Bronchial epithelial cell (primary cell): Measurements from ENCODE around the gene TESK2. TPM values are rescaled to one million over a fixed set of nuclear protein-coding genes. Genes with fewer than 3 reads are reported as not detected.
"Not testable (repeated sequence)": the region's sequence is repeated elsewhere in the genome, so short reads cannot be mapped to it uniquely, and the experiment has no call there.

ENCODE experiments used
- DNase-seq: peaks from one replicate; pipeline ENCODE4 v3.0.0-alpha.2; 2010; ENCODE audit warnings: low read depth
- FAIRE-seq: peaks from 2 replicates; lab custom pipeline; 2011; peaks lifted over from hg19 to GRCh38; lab: Jason Lieb, UNC
- H3K27me3 ChIP-seq: 2 replicates; pipeline ENCODE4 v1.5.1; 2011; ENCODE audit warnings: low read length; ENCODE audit not compliant: control insufficient read depth, insufficient read depth
- H3K36me3 ChIP-seq: 2 replicates; pipeline ENCODE4 v1.5.1; 2011; ENCODE audit warnings: low read length; ENCODE audit not compliant: control insufficient read depth, insufficient read depth
- H3K4me3 ChIP-seq: 2 replicates; pipeline ENCODE4 v1.5.1; 2011; ENCODE audit warnings: mild to moderate bottlenecking, low read depth, low read length, control low read depth
- total RNA-seq: library from RNA; depleted of rRNA; stranded (reverse); fragments of >200 nt; gene quantifications from 2 replicates; pipeline ENCODE4 v1.2.1, GENCODE V29; 2014
- TF ChIP-seq, protein P1 (sequence below): IDR thresholded peaks from 2 replicates; pipeline ENCODE4 v1.5.1; 2011; ENCODE audit warnings: mild to moderate bottlenecking, moderate library complexity, low read length, control low read depth, inconsistent platforms; ENCODE audit not compliant: insufficient read depth, severe bottlenecking

TESK2 gene
- total RNA-seq, 1 donor from 2014 or later: 1.6 TPM

DNA sequence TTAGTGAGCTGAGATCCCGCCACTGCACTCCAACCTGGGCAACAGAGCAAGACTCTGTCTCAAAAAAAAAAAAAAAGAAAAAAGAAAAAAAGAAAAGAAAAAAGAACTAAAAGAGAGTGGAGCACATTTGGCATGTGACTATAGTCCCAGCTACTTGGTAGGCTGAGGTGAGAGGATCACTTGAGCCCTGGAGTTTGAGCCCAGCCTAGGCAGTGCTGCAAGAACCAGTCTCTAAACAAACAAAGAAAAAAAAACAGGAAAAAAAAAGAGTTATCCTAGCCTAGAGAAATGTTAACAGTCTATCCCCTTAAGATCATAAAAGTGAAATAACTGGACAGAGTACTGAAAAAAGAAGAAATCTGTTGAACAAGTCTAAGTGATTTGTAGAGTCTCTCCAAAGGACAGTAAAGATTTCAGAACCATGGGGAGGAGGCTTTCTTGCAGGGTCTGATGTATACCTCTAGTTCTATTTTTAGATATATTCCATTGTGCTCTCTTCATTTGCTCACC, 35.2 kb upstream of the TESK2 start:
- DNase-seq (no peak), FAIRE-seq (no peak)
- Histone ChIP-seq H3K27me3 (no peaks in the 10 kb centered on the region), H3K36me3 (no peaks in the 10 kb centered on the region), H3K4me3 (no peak overlapping the region)
- TF ChIP-seq, protein P1, sequence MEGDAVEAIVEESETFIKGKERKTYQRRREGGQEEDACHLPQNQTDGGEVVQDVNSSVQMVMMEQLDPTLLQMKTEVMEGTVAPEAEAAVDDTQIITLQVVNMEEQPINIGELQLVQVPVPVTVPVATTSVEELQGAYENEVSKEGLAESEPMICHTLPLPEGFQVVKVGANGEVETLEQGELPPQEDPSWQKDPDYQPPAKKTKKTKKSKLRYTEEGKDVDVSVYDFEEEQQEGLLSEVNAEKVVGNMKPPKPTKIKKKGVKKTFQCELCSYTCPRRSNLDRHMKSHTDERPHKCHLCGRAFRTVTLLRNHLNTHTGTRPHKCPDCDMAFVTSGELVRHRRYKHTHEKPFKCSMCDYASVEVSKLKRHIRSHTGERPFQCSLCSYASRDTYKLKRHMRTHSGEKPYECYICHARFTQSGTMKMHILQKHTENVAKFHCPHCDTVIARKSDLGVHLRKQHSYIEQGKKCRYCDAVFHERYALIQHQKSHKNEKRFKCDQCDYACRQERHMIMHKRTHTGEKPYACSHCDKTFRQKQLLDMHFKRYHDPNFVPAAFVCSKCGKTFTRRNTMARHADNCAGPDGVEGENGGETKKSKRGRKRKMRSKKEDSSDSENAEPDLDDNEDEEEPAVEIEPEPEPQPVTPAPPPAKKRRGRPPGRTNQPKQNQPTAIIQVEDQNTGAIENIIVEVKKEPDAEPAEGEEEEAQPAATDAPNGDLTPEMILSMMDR: no peak

DNA sequence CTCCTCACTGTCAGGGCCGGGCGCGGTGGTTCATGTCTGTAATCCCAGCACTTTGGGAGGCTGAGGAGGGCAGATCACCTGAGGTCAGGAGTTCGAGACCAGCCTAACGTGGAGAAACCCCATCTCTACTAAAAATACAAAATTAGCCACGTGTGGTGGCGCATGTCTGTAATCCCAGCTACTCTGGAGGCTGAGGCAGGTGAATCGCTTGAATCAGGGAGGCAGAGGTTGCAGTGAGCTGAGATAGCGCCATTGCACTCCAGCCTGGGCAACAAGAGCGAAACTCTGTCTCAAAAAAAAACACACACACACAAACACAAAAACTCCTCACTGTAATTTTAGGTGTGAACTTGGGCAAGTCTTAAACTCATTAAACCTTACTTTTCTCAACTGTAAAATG, 33.0 kb upstream of the TESK2 start:
- DNase-seq, H3K4me3 ChIP-seq, FAIRE-seq, H3K27me3 ChIP-seq, H3K36me3 ChIP-seq: not testable (repeated sequence)

DNA sequence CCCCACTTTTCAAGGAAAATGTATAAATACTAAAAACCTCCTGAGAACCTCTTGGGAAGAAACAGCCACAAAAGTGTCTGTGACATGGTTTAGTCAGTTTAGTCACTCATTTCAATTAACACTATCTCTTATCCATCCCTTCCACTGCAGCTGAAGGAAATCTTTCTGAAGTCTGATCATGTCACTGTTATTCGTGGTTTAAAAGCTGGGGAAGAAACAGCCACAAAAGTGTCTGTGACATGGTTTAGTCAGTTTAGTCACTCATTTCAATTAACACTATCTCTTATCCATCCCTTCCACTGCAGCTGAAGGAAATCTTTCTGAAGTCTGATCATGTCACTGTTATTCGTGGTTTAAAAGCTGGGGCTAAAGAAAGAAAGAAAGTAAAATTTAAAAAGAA, 32.6 kb upstream of the TESK2 start:
- not testable (repeated sequence) for FAIRE-seq, H3K27me3 ChIP-seq, H3K36me3 ChIP-seq, H3K4me3 ChIP-seq, DNase-seq

DNA sequence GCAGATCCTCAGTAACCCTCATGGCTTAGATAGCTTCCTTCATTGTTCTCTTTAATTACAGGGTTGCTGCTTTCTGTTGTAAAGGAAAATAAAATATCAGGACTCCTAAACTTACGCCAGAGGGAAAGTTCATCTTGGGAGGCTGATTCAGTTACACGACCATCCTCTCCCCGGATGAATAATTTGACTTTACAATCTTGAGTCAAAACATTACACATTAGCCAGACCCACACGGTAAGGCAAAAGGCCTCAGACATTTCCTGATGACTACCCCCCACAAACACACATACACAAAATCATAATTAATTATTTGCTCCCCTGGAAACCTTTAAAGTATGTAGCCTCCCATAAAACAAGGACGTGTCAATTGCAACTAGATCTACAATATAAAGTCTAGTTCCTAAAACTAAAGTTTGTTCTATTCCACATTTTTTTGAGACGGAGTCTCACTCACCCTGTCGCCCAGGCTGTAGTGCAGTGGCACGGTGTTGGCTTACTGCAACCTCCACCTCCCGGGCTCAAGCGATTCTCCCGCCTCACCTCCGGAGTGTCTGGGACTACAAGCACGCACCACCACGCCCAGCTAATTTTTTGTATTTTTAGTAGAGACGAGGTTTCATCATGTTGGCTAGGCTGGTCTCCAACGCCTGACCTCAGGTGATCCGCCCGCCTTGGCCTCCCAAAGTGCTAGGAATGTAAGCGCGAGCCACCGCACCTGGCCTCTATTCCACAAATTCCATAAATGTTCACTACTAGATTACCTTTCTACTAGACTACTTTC, 31.6 kb upstream of the TESK2 start:
- no peaks in the 10 kb centered on the region for H3K27me3 ChIP-seq
- no peak for FAIRE-seq
- H3K36me3 ChIP-seq: peaks cover 7% of the 10 kb centered on the region
- peak overlapping the region; percentile 96 for H3K4me3 ChIP-seq
- DNase-seq: peak; percentile 68
- TF ChIP-seq, protein P1: no peak

DNA sequence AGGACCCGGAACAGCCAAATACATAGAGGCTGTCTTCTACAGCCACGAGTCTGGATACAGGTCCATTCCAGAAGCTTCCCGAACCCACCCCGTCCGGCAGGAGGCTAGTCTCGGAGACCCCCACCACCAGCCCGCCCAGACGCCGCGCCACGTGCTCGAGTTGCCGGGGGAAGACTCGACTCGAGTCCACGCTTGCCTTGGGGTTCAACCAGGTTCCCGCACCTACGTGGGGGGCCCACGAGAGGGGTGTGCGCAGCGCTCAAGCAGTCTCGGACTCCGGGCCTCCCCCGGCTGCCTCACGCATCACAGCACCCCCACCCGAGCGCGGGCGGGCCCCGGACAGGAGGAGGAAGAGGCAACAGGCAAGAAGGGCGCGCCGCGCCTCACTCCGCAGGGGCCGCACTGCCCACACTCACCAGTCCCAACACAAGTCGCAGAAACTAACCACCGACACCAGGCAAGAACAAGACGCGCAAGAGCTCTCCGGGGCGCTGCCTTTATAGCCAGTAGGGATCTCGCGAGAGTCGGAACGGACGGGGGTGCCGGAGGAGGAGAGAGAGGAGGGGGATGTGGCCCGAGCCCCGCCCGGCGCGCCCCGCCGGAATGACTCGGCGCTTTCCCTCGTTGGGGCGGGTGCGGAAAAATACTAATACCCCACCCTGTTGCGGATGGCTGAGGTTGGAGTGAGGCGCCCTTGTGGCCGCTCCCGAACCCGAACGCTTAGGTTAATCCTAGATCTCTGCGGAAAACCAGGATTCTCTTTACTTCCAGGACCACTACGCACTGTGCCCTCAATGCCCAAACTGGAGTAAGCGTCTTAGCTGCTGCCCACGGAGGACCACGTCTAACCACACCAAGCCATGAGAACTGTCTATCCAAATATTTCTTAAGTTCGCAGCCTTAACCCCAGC, 30.7 kb upstream of the TESK2 start, which contains the start of gene PRDX1:
Gene PRDX1, minus strand, starts transcription at position 472 of the 911 bp plus-strand sequence. CDS start 2,841 bp downstream, outside the sequence.
- H3K27me3 ChIP-seq: no peaks in the 10 kb centered on the region
- peaks cover 10% of the 10 kb centered on the region for H3K36me3 ChIP-seq
- TF ChIP-seq, protein P1: no peak
- peak; percentile 85 for DNase-seq
- peak within 1 kb of the TSS; percentile 96 for H3K4me3 ChIP-seq
- FAIRE-seq: no peak

DNA sequence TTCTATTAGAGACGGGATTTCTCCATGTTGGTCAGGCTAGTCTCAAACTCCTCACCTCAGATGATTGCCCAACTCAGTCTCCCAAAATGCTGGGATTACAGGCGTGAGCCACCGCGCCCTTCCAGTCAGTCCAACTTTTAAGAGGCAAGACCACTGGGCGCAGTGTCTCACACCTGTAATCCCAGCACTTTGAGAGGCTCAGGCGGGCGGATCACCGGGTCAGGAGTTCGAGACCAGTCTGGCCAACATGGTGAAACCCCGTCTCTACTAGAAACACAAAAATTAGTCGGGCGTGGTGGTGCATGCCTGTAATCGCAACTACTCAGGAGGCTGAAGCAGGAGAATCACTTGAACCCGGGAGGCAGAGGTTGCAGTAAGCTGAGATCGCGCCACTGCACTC, 28.8 kb upstream of the TESK2 start:
- not testable (repeated sequence) for H3K4me3 ChIP-seq, FAIRE-seq, H3K27me3 ChIP-seq, DNase-seq
- peaks cover 19% of the 10 kb centered on the region for H3K36me3 ChIP-seq

DNA sequence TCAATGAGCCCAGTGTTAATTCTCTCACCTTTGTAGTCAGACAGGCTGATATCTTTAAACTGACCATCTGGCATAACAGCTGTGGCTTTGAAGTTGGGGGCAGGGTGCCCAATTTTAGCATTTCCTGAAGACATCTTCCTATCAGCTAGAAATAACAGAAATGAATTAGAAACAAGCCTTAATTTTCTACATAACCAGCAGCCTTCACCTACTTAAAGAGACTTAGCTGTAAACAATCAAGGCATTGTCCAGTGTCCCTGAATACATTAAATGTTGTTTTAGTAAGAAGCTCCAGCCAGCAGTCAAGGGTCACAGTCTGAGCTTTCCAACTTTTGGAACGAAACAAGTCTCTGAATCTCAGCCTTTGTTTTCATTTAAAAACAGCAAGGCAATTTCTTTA, 27.9 kb upstream of the TESK2 start:
- TF ChIP-seq, protein P1: no peak
- Histone ChIP-seq H3K4me3 (no peak overlapping the region), H3K27me3 (no peaks in the 10 kb centered on the region), H3K36me3 (peaks cover 25% of the 10 kb centered on the region)
- DNase-seq (no peak), FAIRE-seq (no peak)

DNA sequence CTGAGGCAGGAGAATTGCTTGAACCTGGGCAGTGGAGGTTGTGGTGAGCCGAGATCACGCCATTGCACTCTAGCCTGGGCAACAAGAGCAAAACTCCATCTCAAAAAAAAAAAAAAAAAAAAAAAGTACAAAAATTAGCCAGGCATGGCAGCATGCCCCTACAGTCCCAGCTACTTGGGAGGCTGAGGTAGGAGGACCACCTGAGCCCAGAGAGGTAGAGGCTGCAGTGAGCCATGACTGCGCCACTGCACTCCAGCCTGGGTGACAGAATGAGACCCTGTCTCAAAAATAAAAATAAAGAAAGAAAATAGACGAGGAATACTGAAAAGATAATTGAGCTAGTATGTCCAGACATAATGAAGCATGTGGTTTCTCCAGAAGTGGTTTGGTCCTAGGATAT, 27.4 kb upstream of the TESK2 start:
- not testable (repeated sequence) for FAIRE-seq, DNase-seq, H3K4me3 ChIP-seq, H3K27me3 ChIP-seq
- H3K36me3 ChIP-seq: peaks cover 25% of the 10 kb centered on the region
